CD14-positive monocyte (primary cell): Measurements from ENCODE around the gene ZBTB7A. TPM values are rescaled to one million over a fixed set of nuclear protein-coding genes. Genes with fewer than 3 reads are reported as not detected.

Experiments used
- DNase-seq, 3 donors: peaks; one replicate each; pipeline ENCODE4 v3.0.0-alpha.2; 2011 to 2022
- H2AFZ ChIP-seq: 2 replicates; pipeline ENCODE4 v1.6.0; 2012; ENCODE audit warnings: mild to moderate bottlenecking, low read depth, low read length, inconsistent platforms; ENCODE audit not compliant: insufficient read depth, poor library complexity, severe bottlenecking
- H3K27ac ChIP-seq, 2 donors: 1 replicate in 1 of 2; 2 replicates in 1 of 2; pipeline ENCODE4 v1.5.1; 2012 to 2013; ENCODE audit warnings: low read length in 2 of 2, control low read depth in 1 of 2, inconsistent platforms in 1 of 2, low read depth in 1 of 2, mild to moderate bottlenecking in 1 of 2
- H3K27me3 ChIP-seq, 2 donors: one replicate each; pipeline versions ENCODE4 v1.6.0 to v1.6.1; 2011 to 2013; ENCODE audit warnings: low read length in 2 of 2; ENCODE audit not compliant: control insufficient read depth in 2 of 2, insufficient read depth in 2 of 2
- H3K36me3 ChIP-seq, 2 donors: replicated peaks in 1 of 2; 1 replicate in 1 of 2; 2 replicates in 1 of 2; pipeline versions ENCODE4 v1.5.1 to v1.6.1; 2012 to 2013; ENCODE audit warnings: low read length in 2 of 2, control low read depth in 1 of 2, inconsistent platforms in 1 of 2, mild to moderate bottlenecking in 1 of 2; ENCODE audit not compliant: insufficient read depth in 2 of 2, control insufficient read depth in 1 of 2
- H3K4me1 ChIP-seq, 2 donors: 1 replicate in 1 of 2; 2 replicates in 1 of 2; pipeline versions ENCODE4 v1.5.1 to v1.6.1; 2012 to 2013; ENCODE audit warnings: low read length in 2 of 2, control low read depth in 1 of 2, inconsistent platforms in 1 of 2, mild to moderate bottlenecking in 1 of 2, moderate library complexity in 1 of 2; ENCODE audit not compliant: insufficient read depth in 2 of 2, control insufficient read depth in 1 of 2
- H3K4me2 ChIP-seq: replicated peaks from 2 replicates; pipeline ENCODE3; 2012; ENCODE audit warnings: low read length, moderate library complexity, mild to moderate bottlenecking; ENCODE audit not compliant: poor library complexity, severe bottlenecking; ENCODE audit errors: extremely low read depth
- H3K4me3 ChIP-seq, 3 experiments: fragments of 200-600 bp in 1 of 3; sonication (generic) in 1 of 3; replicated peaks in 1 of 3; 1 replicate in 2 of 3; 2 replicates in 1 of 3; pipeline ENCODE4 v1.5.1; 2011 to 2013; ENCODE audit warnings: low read length in 3 of 3, mild to moderate bottlenecking in 3 of 3, control low read depth in 2 of 3, low read depth in 2 of 3, inconsistent platforms in 1 of 3, moderate library complexity in 1 of 3
- H3K79me2 ChIP-seq: 2 replicates; pipeline ENCODE4 v1.6.0; 2012; ENCODE audit warnings: mild to moderate bottlenecking, control low read depth, inconsistent platforms, low read length, moderate library complexity; ENCODE audit not compliant: insufficient read depth
- H3K9ac ChIP-seq: 2 replicates; pipeline ENCODE4 v1.6.0; 2017; ENCODE audit warnings: low read length, mild to moderate bottlenecking; ENCODE audit not compliant: insufficient read depth, poor library complexity, severe bottlenecking
- H3K9me3 ChIP-seq, 2 donors: replicated peaks in 1 of 2; 1 replicate in 1 of 2; 2 replicates in 1 of 2; pipeline versions ENCODE4 v1.5.1 to v1.6.1; 2012 to 2013; ENCODE audit warnings: low read length in 2 of 2, control low read depth in 1 of 2; ENCODE audit not compliant: control insufficient read depth in 1 of 2, insufficient read depth in 1 of 2
- H4K20me1 ChIP-seq: 2 replicates; pipeline ENCODE4 v1.6.0; 2012; ENCODE audit warnings: mild to moderate bottlenecking, low read length, control low read depth, moderate library complexity; ENCODE audit not compliant: insufficient read depth
- H3K27ac Mint-ChIP-seq, 7 donors: one replicate each; pipeline ENCODE4 v1.8.0; 2020; ENCODE audit warnings: mild to moderate bottlenecking in 7 of 7, mixed read lengths in 7 of 7, moderate library complexity in 6 of 7, inconsistent platforms in 2 of 7
- H3K27me3 Mint-ChIP-seq, 3 donors: one replicate each; pipeline ENCODE4 v1.8.0; 2021 to 2022; ENCODE audit warnings: low read depth in 3 of 3, mild to moderate bottlenecking in 3 of 3, mixed read lengths in 3 of 3, moderate library complexity in 3 of 3, inconsistent platforms in 1 of 3
- H3K36me3 Mint-ChIP-seq, 2 donors: one replicate each; pipeline ENCODE4 v1.8.0; 2020; ENCODE audit warnings: mixed read lengths in 2 of 2, inconsistent platforms in 1 of 2, mild to moderate bottlenecking in 1 of 2
- H3K4me1 Mint-ChIP-seq: one replicate; pipeline ENCODE4 v1.8.0; 2020; ENCODE audit warnings: mild to moderate bottlenecking, mixed read lengths
- H3K4me3 Mint-ChIP-seq, 2 donors: one replicate each; pipeline ENCODE4 v1.8.0; 2020; ENCODE audit warnings: mild to moderate bottlenecking in 2 of 2, mixed read lengths in 2 of 2, moderate library complexity in 1 of 2
- H3K9me3 Mint-ChIP-seq, 7 donors: one replicate each; pipeline ENCODE4 v1.8.0; 2020 to 2022; ENCODE audit warnings: mixed read lengths in 7 of 7, mild to moderate bottlenecking in 6 of 7, moderate library complexity in 6 of 7, inconsistent platforms in 2 of 7
- CTCF ChIP-seq: fragments of 200-600 bp; IDR thresholded peaks from one replicate; pipeline ENCODE4 v1.8.0; 2022; ENCODE audit warnings: antibody characterized with exemption, mild to moderate bottlenecking
- WGBS: methylation state at CpG from one replicate; pipeline ENCODE4 v1.1.5; 2013; ENCODE audit warnings: missing lambda C conversion rate; ENCODE audit not compliant: insufficient coverage; 5-methylcytosine and 5-hydroxymethylcytosine counted together
- intact Hi-C, 2 donors: fragments of 100-400 bp; cut with micrococcal nuclease; formaldehyde crosslinking; loops; one replicate each; pipeline versions ENCODE4 v1.15.0 to v1.15.1; 2023
- polyA plus RNA-seq, 3 donors: library from polyadenylated mRNA; depleted of rRNA in 1 of 3; unstranded in 2 of 3; stranded (reverse) in 1 of 3; fragments of 300-500 nt in 2 of 3; fragments of >200 nt in 1 of 3; fragmentation: Illumina TruSeq in 2 of 3; gene quantifications; 1 replicate in 2 of 3; 2 replicates in 1 of 3; pipeline ENCODE4 v1.2.3, GENCODE V29; 2012 to 2021

ZBTB7A gene
- polyA plus RNA-seq, 3 donors: 18.0 to 31.5 (median 20.2) TPM

GRCh38 chr19:4018775-4019504 is 47.8 kb downstream of the ZBTB7A start:
- Mint-ChIP-seq H3K4me1 (peaks cover 8% of the 10 kb centered on the region), H3K36me3 (peaks cover 28 to 74% of the 10 kb centered on the region in 2 donors), H3K9me3 (peaks cover 0 to 2% (median 0%) of the 10 kb centered on the region in 7 donors), H3K4me3 (no peak overlapping the region), H3K27ac (no peak overlapping the region), H3K27me3 (no peaks in the 10 kb centered on the region)
- Histone ChIP-seq H3K4me3 (no peak overlapping the region), H4K20me1 (peaks cover 100% of the 10 kb centered on the region), H3K9ac (no peak overlapping the region), H3K4me1 (peaks cover 0 to 8% of the 10 kb centered on the region in 2 donors), H3K4me2 (no peak overlapping the region), H3K27me3 (no peaks in the 10 kb centered on the region), H3K79me2 (peaks cover 78% of the 10 kb centered on the region), H3K36me3 (peaks cover 33 to 55% of the 10 kb centered on the region in 2 donors), H2AFZ (no peak overlapping the region), H3K9me3 (no peaks in the 10 kb centered on the region), H3K27ac (no peak overlapping the region)
- TF ChIP-seq CTCF: no peak
- no peak for DNase-seq
- intact Hi-C loops: no loop called here
- 96% methylated on average over 17 of the region's 19 CpGs for WGBS

- Histone ChIP-seq H3K27ac (no peak overlapping the region), H3K9ac (no peak overlapping the region), H3K9me3 (no peaks in the 10 kb centered on the region), H3K79me2 (peaks cover 86% of the 10 kb centered on the region), H4K20me1 (peaks cover 100% of the 10 kb centered on the region), H3K27me3 (no peaks in the 10 kb centered on the region), H3K36me3 (peaks cover 35 to 57% of the 10 kb centered on the region in 2 donors), H3K4me1 (peaks cover 0 to 8% of the 10 kb centered on the region in 2 donors), H2AFZ (no peak overlapping the region), H3K4me2 (no peak overlapping the region), H3K4me3 (no peak overlapping the region)
- Mint-ChIP-seq H3K27ac (no peak overlapping the region), H3K36me3 (peaks cover 29 to 74% of the 10 kb centered on the region in 2 donors), H3K27me3 (no peaks in the 10 kb centered on the region), H3K4me1 (peaks cover 8% of the 10 kb centered on the region), H3K4me3 (no peak overlapping the region), H3K9me3 (peaks cover 0 to 2% (median 0%) of the 10 kb centered on the region in 7 donors)
- WGBS: 95% methylated on average over 12 of the region's 22 CpGs
- TF ChIP-seq CTCF: no peak
- DNase-seq: no peak
- intact Hi-C loops: no loop called here
These were observed 48.5 kb downstream of the ZBTB7A start for GRCh38 chr19:4018140-4018613.
